GM18519 (cell line): ENCODE measurements around the gene NKX2-4.
"Not testable (repeated sequence)": the region's sequence is repeated elsewhere in the genome, so short reads cannot be mapped to it uniquely, and the experiment has no call there.

Experiments used
- ATAC-seq: cut with Tn5 transposase; IDR thresholded peaks from one replicate; pipeline ENCODE4 v1.9.1; 2021; ENCODE audit warnings: mild to moderate bottlenecking, moderate library complexity; ENCODE audit not compliant: unreplicated experiment, low FRiP score

The NKX2-4 gene

DNA sequence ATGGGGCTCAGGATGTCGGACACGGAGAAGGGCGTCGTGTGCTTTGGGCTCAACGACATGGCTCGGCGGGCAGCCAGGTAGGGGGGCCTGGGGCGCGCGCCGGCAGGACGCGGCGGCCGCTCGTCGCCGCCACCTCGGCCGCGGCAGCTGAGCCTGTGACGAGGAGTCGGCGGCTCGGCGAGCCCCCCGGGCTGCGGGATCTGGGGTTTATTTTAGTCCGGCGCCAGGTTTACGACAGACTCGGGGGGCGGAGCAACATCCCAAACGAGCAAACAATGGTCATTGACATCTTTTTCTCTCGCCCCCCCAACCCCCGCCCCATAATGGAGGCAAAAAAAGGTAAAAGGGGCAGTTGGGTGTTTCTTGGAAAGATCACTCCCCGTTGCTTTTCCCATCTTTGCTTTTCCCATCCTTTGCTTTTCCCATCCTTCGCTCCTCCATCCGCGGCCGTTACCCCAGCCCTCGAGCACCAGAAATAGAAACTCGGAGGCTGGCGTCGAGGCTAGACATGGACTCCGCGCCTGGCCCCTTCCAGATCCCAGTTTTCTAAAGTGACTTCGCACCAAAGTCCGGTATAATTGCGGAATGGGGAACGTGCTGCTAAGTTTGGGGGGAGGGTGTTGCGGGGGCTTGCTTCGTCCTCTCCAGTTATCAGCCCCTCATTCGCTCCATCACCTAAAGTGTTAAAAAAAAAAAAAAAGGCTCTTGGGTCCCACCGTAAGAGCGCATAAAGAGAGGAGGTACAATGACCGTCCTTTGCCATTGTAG is at the start of gene NKX2-4:
Gene NKX2-4 (minus strand): TSS at position 186 of the 768 bp plus-strand sequence. CDS start 127 bp downstream, at position 59.
- no peak for ATAC-seq

GRCh38 chr20:21437816-21438215 is 40.5 kb upstream of the NKX2-4 start:
- no peak for ATAC-seq

DNA sequence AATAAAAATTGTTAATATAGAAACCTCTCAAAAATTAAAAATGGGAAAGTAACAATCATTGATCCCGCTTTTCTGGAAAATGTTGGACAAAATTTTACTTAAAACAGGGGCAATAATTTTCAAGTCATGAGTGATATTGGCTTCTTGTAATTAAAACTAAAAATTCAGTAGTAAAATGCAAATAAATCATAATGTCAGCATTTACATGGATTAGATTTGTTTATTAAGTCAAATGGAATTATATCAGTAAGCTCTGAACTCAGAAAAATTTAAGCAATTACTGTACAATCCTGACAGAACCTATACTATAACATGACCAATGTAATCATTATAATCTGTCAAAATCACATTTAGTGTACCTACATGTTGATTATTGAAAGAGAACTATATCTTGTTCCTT is 39.9 kb upstream of the NKX2-4 start:
- no peak for ATAC-seq

DNA sequence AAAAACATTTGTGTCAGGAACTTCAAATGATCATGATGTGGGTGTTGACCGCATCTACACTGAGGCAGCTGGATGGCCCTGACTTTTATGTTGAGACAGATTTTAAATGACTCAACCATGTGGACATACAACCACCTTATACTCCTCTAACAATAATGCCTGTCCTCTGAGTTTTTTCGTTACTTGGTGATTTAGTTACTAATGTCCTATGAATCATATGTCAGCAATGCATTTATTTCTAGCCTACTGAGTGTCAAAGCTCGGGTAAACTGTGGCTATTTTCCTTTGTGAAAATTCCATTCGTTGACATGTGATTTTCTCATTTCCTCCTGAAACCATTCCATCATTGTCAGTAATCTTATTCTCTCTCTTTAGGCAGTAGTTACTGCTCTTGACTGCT is 38.9 kb upstream of the NKX2-4 start:
- ATAC-seq = no peak

GRCh38 chr20:21435576-21435975 is 38.2 kb upstream of the NKX2-4 start:
- no peak for ATAC-seq

DNA sequence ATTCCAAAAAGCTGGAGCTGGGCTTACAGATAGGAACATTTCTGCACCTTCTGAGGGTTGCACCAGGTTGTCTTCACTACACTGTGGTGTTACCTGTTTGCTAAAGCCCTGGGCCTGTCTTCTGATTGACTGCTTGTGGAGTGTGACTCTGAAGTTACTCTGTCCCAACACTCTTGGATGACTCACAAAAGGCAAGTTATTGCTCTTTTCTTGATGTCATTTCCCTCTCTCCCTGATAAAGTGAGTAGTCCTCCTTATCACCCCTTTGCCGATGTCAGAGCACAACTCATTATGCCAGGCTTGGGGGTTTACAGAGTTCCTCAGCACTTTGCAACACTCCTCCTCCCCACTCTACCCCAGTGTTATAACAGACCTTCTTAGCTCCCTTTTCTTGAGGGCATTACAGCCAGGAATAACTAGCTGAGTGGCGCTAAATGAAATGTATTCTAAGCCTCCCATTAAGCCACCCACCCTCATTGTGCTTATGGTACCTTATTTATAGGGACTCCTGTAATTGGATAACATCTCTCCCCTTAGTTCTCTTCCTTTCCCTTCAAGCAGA is 36.1 kb upstream of the NKX2-4 start:
- no peak for ATAC-seq

DNA sequence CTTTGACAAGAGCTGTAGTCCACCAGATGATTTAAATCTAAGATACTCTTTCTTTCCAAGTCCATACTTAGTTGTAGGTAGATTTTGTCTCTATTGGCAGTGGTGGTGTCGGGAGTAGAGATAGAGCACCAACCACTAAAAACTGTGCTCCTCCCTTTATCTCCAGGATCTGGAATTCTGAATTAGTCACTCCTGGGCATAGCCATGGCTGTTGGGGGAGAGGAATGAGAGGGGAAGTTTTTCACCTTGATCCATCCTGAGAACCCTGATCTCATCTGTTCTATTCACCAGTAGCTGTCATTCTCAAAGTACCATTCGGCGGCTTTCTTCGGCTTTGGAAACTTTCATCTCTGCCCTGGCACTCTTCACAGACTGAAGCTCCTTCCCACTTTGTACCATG is 35.6 kb upstream of the NKX2-4 start:
- no peak for ATAC-seq

GRCh38 chr20:21430020-21430419 is 32.7 kb upstream of the NKX2-4 start:
- ATAC-seq = no peak

- ATAC-seq = no peak
These were observed 27.5 kb upstream of the NKX2-4 start for GRCh38 chr20:21424846-21425245.

DNA sequence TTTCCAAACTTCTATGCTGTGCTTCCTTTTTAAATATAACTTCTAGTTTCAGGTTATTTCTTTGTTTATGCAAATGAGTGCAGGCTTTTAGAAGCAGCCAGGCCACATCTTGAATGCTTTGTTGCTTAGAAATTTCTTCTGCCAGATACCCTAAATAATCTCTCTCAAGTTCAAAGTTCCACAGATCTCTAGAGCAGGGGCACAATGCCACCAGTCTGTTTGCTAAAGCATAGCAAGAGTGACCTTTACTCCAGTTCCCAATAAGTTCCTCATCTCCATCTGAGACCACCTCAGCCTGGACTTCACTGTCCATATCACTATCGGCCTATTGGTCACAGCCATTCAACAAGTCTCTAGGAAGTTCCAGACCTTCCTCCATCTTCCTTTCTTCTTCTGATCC is 26.4 kb upstream of the NKX2-4 start:
- ATAC-seq = not testable (repeated sequence)

- no peak for ATAC-seq
These were observed 24.4 kb upstream of the NKX2-4 start for GRCh38 chr20:21421601-21422236.

- not testable (repeated sequence) for ATAC-seq
These were observed 21.8 kb upstream of the NKX2-4 start for GRCh38 chr20:21419147-21419546.

GRCh38 chr20:21413996-21414395 is 16.7 kb upstream of the NKX2-4 start:
- ATAC-seq = not testable (repeated sequence)

- no peak for ATAC-seq
These were observed 14.4 kb upstream of the NKX2-4 start for GRCh38 chr20:21411725-21412124.

- ATAC-seq = no peak
These were observed 1.7 kb upstream of the NKX2-4 start for GRCh38 chr20:21399005-21399475.

DNA sequence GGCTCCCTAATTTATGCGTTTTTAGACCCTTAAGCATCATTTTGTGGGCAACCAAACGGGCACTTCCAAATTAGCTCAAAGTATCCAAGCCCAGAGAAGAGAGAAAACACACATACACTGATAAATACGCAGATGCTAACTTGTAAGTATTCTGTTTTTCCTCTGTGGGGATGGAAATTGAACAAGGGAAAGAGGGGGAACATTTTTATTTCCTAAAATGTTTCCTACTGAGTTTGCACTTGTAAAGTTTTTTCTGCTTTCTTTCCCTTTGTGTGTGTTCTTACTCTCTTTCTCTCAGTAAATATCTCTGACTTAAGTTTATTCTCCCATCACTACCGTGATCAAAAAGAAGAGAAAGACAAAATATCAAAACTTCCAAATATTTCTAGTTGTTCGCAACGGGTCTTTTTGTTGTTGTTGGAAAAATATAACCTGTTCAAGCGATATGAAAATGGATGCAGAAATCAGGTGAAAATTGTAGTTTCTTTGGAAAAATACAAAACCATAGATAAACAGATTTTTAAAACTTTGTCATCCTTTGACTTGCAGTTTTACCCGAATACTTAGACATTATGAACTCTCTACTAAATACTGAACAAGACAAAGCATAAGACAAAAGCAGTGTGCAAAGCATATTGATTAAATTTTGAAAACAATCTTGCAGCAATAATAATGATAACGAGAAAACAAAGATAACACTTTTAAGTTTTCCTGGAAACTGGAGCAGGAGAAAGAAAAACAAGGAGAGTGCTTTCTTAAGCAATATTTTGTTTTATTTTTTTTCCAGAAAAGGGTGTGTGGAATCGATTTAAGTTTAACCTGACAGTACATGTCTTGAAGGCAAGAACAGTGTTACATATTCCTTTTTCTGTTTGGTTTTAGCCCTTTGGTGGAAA is 1.0 kb upstream of the NKX2-4 start:
- ATAC-seq = no peak

- ATAC-seq = no peak
These were observed 556 bp downstream of the NKX2-4 start for GRCh38 chr20:21396599-21397340.

GRCh38 chr20:21395666-21396598 is 1.4 kb downstream of the NKX2-4 start:
- no peak for ATAC-seq
